Mesangial cell (primary cell): ENCODE results near the gene HELT. TPM values are rescaled to one million over a fixed set of nuclear protein-coding genes. Genes with fewer than 3 reads are reported as not detected.

Source experiments
- total RNA-seq: library from RNA; depleted of rRNA; stranded (reverse); fragments of >200 nt; gene quantifications from 2 replicates; pipeline ENCODE4 v1.2.3, GENCODE V29; 2015

The HELT gene, protein sequence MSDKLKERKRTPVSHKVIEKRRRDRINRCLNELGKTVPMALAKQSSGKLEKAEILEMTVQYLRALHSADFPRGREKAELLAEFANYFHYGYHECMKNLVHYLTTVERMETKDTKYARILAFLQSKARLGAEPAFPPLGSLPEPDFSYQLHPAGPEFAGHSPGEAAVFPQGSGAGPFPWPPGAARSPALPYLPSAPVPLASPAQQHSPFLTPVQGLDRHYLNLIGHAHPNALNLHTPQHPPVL
- not detected in 2 replicates for total RNA-seq

DNA sequence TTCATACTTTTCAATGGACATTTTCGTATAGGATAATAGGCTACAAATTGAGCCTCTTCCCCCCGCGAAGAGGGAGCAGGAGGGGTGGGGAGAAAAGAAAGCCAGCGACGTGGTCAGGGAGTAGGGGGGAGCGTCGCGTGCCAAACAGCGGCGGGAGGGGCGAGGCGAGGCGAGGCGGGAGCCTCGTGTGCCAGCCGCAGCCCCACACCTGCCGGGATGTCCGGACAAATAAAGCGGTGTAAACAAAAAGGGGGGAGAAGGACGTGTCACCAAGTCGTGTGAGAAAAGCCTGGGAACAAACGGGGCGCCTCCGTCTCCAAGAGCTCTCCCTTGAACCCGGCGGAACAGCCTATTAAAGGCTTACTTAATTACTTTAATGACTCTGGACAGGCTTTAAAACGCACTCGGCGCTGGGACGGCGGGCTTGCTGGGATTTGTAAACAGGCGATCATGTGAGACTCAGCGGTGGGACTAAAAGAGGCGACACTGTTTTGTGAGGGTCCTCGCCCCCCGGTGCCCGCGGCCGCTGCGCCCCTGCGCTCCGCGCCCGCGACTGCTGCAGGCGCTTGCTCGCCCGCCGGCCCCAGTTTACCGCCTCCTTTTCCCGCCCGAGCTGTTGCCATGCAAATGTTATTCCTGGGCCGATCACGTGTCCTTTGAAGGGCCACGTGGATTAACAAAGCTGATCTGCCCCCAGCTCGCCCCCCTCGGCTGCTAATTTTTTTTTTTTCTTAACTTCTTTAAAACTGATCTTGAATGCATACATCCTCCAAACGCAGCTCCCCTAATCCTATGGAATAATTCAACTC lies at the start of gene HELT:
Gene HELT, plus strand, starts transcription at position 527 of the 809 bp plus-strand sequence. CDS start 439 bp downstream, outside the sequence.

Other genes starting within 250 kb of the HELT start
- 24.0 and 99.8 TPM in 2 replicates for gene ACSL1, start 192.5 kb upstream of the HELT start, total RNA-seq
- gene SLC25A4, start 124.8 kb downstream of the HELT start, total RNA-seq = 15.5 and 16.9 TPM in 2 replicates
- 14.3 and 14.7 TPM in 2 replicates for gene CFAP97, start 185.5 kb downstream of the HELT start, total RNA-seq
- gene SNX25, start 191.1 kb downstream of the HELT start, total RNA-seq = 7.1 and 13.9 TPM in 2 replicates